Colonic mucosa (tissue), 4 donors: ENCODE measurements around the gene CDYL. TPM values are rescaled to one million over a fixed set of nuclear protein-coding genes. Genes with fewer than 3 reads are reported as not detected.

ENCODE experiments used
- DNase-seq: peaks from one replicate; pipeline ENCODE4 v3.0.0-alpha.2; 2020
- H3K27ac ChIP-seq: fragments of 200-600 bp; one replicate; pipeline ENCODE4 v1.8.0; 2021
- H3K27me3 ChIP-seq: fragments of 200-600 bp; one replicate; pipeline ENCODE4 v1.8.0; 2021
- H3K36me3 ChIP-seq: fragments of 200-600 bp; one replicate; pipeline ENCODE4 v1.8.0; 2021
- H3K4me1 ChIP-seq: fragments of 200-600 bp; one replicate; pipeline ENCODE4 v1.8.0; 2021; ENCODE audit warnings: mild to moderate bottlenecking
- H3K4me3 ChIP-seq: fragments of 200-600 bp; one replicate; pipeline ENCODE4 v1.8.0; 2021
- H3K9ac ChIP-seq, 2 donors: one replicate each; pipeline ENCODE4 v1.7.0; 2013; ENCODE audit warnings: control low read depth in 2 of 2, low read depth in 2 of 2, low read length in 2 of 2
- H3K9me3 ChIP-seq: fragments of 200-600 bp; one replicate; pipeline ENCODE4 v1.8.0; 2021
- CTCF ChIP-seq: fragments of 200-600 bp; IDR thresholded peaks from one replicate; pipeline ENCODE4 v1.8.0; 2022; ENCODE audit warnings: antibody characterized with exemption, mild to moderate bottlenecking
- intact Hi-C: fragments of 100-400 bp; cut with DNase I; formaldehyde crosslinking; loops from one replicate; pipeline ENCODE4 v1.14.1; 2022
- total RNA-seq, 2 donors: library from RNA; stranded (reverse); fragmentation: NEBNext Ultra II Directional in 1 of 2; extraction: Animal tissue kit (Norgen Biotek cat#: 25700) in 1 of 2; gene quantifications; one replicate each; pipeline ENCODE4 v1.2.1, GENCODE V29; 2021
- donor health status: healthy.
- donor health status: DM: no; HTN: no; CAD: no.
- donor health status: DM: no; HTN: no; CAD: no.

Gene CDYL
- total RNA-seq, 2 donors from 2014 or later: 44.3 to 48.6 TPM

- DNase-seq: no peak
- Histone ChIP-seq H3K4me1 (peaks cover 6% of the 10 kb centered on the region), H3K27ac (no peak overlapping the region), H3K27me3 (no peaks in the 10 kb centered on the region), H3K4me3 (no peak overlapping the region), H3K9ac (no peak overlapping the region), H3K9me3 (no peaks in the 10 kb centered on the region), H3K36me3 (no peaks in the 10 kb centered on the region)
- intact Hi-C loops: loop anchor here (10.0 kb wide), 1 partner anchor 125 kb away; no protein-coding TSS in a partner anchor
- TF ChIP-seq CTCF: no peak
Measured at GRCh38 chr6:4930025-4930691, 154.0 kb downstream of the CDYL start.

DNA sequence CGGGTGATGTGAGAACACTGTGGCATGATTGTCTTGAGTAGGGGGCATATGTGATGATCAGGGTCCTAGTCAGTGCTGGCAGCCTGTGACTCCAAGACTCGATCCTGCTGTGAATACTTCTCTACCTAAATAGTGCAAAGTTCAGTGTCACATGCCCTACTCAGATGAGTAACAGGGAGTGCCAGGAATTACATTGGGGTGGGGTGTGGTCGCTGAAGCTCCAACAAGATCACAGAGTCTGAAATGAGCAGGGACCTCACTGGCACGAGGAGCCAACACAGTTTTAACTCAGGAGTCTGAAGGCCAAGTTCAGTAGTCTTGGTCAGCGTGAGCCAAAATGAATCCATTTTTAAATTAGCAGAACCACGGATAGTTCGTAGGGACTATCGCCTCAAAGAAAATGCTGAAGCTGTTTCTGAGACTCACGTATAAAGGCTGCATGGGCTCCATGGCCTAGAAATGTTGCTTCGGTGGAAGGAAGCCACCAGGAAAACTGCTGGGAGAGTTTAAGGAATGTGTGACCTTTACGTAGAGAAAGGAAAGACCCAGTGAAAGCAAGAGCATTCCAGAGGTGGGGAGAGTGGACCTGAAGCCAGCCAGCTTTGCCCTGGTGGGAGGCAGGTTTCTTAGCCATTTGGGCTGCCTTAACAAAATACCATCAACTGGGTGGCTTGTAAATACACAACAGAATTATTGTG lies 155.5 kb downstream of the CDYL start:
- peak overlapping the region in 1 of 2 donors; percentile 65 for H3K9ac ChIP-seq
- intact Hi-C loops: loop anchor here (10.0 kb wide), 1 partner anchor 127 kb away; no protein-coding TSS in a partner anchor
- H3K9me3 ChIP-seq: no peaks in the 10 kb centered on the region
- peak; percentile 79 for DNase-seq
- peaks cover 6% of the 10 kb centered on the region for H3K4me1 ChIP-seq
- peak overlapping the region; percentile 76 for H3K27ac ChIP-seq
- no peak for TF ChIP-seq CTCF
- no peaks in the 10 kb centered on the region for H3K27me3 ChIP-seq
- H3K36me3 ChIP-seq: no peaks in the 10 kb centered on the region
- H3K4me3 ChIP-seq: no peak overlapping the region

GRCh38 chr6:4932228-4932903 lies 156.2 kb downstream of the CDYL start:
- Histone ChIP-seq H3K36me3 (no peaks in the 10 kb centered on the region), H3K4me3 (no peak overlapping the region), H3K27ac (peak overlapping the region; percentile 76), H3K9ac (peak overlapping the region in 1 of 2 donors; percentile 65), H3K4me1 (peaks cover 6% of the 10 kb centered on the region), H3K9me3 (no peaks in the 10 kb centered on the region), H3K27me3 (no peaks in the 10 kb centered on the region)
- intact Hi-C loops: loop anchor here (10.0 kb wide), 1 partner anchor 128 kb away; no protein-coding TSS in a partner anchor
- DNase-seq: no peak
- TF ChIP-seq CTCF: no peak

DNA sequence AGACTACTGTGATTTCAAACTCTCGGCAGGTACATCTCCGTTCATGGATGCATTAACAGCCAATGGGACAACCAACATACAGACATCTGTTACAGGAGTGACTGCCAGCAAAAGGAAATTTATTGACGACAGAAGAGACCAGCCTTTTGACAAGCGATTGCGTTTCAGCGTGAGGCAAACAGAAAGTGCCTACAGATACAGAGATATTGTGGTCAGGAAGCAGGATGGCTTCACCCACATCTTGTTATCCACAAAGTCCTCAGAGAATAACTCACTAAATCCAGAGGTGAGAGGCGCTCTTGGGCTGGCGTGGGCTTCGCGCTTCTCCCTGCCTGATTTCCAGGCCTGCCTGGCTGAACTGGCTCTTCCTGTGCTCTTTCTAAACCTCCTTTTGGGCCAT lies 159.3 kb downstream of the CDYL start:
- Histone ChIP-seq H3K9ac (no peak overlapping the region), H3K27me3 (no peaks in the 10 kb centered on the region), H3K4me3 (no peak overlapping the region), H3K4me1 (peaks cover 6% of the 10 kb centered on the region), H3K36me3 (no peaks in the 10 kb centered on the region), H3K27ac (no peak overlapping the region), H3K9me3 (no peaks in the 10 kb centered on the region)
- DNase-seq: no peak
- intact Hi-C loops: loop anchor here (10.0 kb wide), 1 partner anchor 131 kb away; no protein-coding TSS in a partner anchor
- no peak for TF ChIP-seq CTCF

- no peak overlapping the region for H3K4me3 ChIP-seq
- no peaks in the 10 kb centered on the region for H3K27me3 ChIP-seq
- no peak for DNase-seq
- no peak for TF ChIP-seq CTCF
- no peaks in the 10 kb centered on the region for H3K36me3 ChIP-seq
- intact Hi-C loops: loop anchor here (10.0 kb wide), 1 partner anchor 131 kb away; no protein-coding TSS in a partner anchor
- peaks cover 6% of the 10 kb centered on the region for H3K4me1 ChIP-seq
- no peak overlapping the region for H3K27ac ChIP-seq
- no peaks in the 10 kb centered on the region for H3K9me3 ChIP-seq
- H3K9ac ChIP-seq: no peak overlapping the region
Measured at GRCh38 chr6:4935975-4936680, 159.9 kb downstream of the CDYL start.
